ENCODE data around the gene FMNL3. TPM values are rescaled to one million over a fixed set of nuclear protein-coding genes. Genes with fewer than 3 reads are reported as not detected.

The FMNL3 gene
- total RNA-seq, 1 experiment from 2014 or later: 3.5 TPM

GRCh38 chr12:49659753-49660152, 47.5 kb downstream of the FMNL3 start:
- Histone ChIP-seq H2AFZ (ENCODE audit: low read depth, low read length, poor library complexity, severe bottlenecking) (no peak overlapping the region), H3K4me2 (ENCODE audit: low read length) (no peak overlapping the region), H3K36me3 (ENCODE audit: control insufficient read depth in 1 of 2, insufficient read depth in 2 of 2, low read length in 2 of 2) (no peaks in the 10 kb centered on the region), H3K4me3 (replicated peaks in 1 of 2; ENCODE audit: low read depth in 1 of 2, low read length in 2 of 2) (no peak overlapping the region), H3K9me3 (ENCODE audit: control insufficient read depth in 1 of 2, insufficient read depth in 1 of 2, low read depth in 1 of 2, low read length in 2 of 2) (no peaks in the 10 kb centered on the region), H3K79me2 (ENCODE audit: insufficient read depth, low read length) (no peaks in the 10 kb centered on the region), H3K27me3 (ENCODE audit: insufficient read depth, low read length) (no peaks in the 10 kb centered on the region), H3K27ac (ENCODE audit: low read depth, low read length) (no peak overlapping the region), H3K9me2 (ENCODE audit: insufficient read depth) (0 out of 2 replicates have a peak, but pooled peaks cover 2% of the 10 kb centered on the region), H3K4me1 (ENCODE audit: control insufficient read depth in 1 of 2, insufficient read depth in 2 of 2, low read length in 2 of 2) (peaks cover 0 to 11% of the 10 kb centered on the region in 2 experiments; a peak in 2 of 4 replicates), H4K20me1 (ENCODE audit: insufficient read depth) (no peaks in the 10 kb centered on the region), H3K9ac (ENCODE audit: low read length) (no peak overlapping the region)
- TF ChIP-seq SP1 (IDR thresholded peaks at IDR 0.05; ENCODE audit: low read depth): no peak
- TF ChIP-seq YY1 (IDR thresholded peaks at IDR 0.05; ENCODE audit: extremely low read depth, insufficient replicate concordance, low read depth, low read length): no peak
- no peak for TF ChIP-seq RAD21 (IDR thresholded peaks at IDR 0.05; ENCODE audit: low read depth)
- no peak for TF ChIP-seq JUND (IDR thresholded peaks at IDR 0.05)
- TF ChIP-seq TCF7L2 (IDR thresholded peaks at IDR 0.05; ENCODE audit: borderline replicate concordance, extremely low read depth, insufficient read depth, insufficient read length): no peak
- no peak for TF ChIP-seq CEBPB (IDR thresholded peaks at IDR 0.05; ENCODE audit: low read depth)
- TF ChIP-seq POLR2A (IDR thresholded peaks at IDR 0.05; ENCODE audit: borderline replicate concordance, extremely low read depth, insufficient read depth, insufficient read length): no peak
- TF ChIP-seq FOSL1 (IDR thresholded peaks at IDR 0.05; ENCODE audit: low read depth): no peak
- TF ChIP-seq SIN3A (IDR thresholded peaks at IDR 0.05; ENCODE audit: low read depth): no peak
- TF ChIP-seq POLR2AphosphoS5 (IDR thresholded peaks at IDR 0.05; ENCODE audit: low read depth, low read length): no peak
- TF ChIP-seq EZH2phosphoT487 (IDR thresholded peaks at IDR 0.05; ENCODE audit: borderline replicate concordance): no peak
- TF ChIP-seq MAX (IDR thresholded peaks at IDR 0.05): no peak
- TF ChIP-seq SRF (IDR thresholded peaks at IDR 0.05; ENCODE audit: low read depth): no peak
- TF ChIP-seq REST (IDR thresholded peaks at IDR 0.05; ENCODE audit: low read depth): no peak
- no peak for TF ChIP-seq ZNF274 (IDR thresholded peaks at IDR 0.05; ENCODE audit: low read depth, low read length)
- TF ChIP-seq ATF3 (IDR thresholded peaks at IDR 0.05): no peak
- TF ChIP-seq ZBTB33 (IDR thresholded peaks at IDR 0.05; ENCODE audit: extremely low read depth, insufficient replicate concordance, low read length): no peak
- intact Hi-C loops (cut with micrococcal nuclease): no loop called here
- ChIA-PET POLR2A (no interaction called here), RAD21 (ENCODE audit: low non-redundant PET in 1 of 2, low total read pairs in 2 of 2, uncharacterized antibody in 2 of 2, unreplicated experiment in 2 of 2) (no interaction called here), CTCF (no interaction called here)
- BruUV-seq (replicated peaks): no TSS peak
- ATAC-seq (no peak), DNase-seq (ENCODE audit: low read depth, low spot score) (no peak)
